ENCODE measurements around the gene CLIC6. TPM values are rescaled to one million over a fixed set of nuclear protein-coding genes. Genes with fewer than 3 reads are reported as not detected.

The CLIC6 gene
- total and polyA plus RNA-seq, 9 of the 15 experiments (the other 6 are each of a cell fraction or from before 2014, with no cell fraction given), result not detected

DNA sequence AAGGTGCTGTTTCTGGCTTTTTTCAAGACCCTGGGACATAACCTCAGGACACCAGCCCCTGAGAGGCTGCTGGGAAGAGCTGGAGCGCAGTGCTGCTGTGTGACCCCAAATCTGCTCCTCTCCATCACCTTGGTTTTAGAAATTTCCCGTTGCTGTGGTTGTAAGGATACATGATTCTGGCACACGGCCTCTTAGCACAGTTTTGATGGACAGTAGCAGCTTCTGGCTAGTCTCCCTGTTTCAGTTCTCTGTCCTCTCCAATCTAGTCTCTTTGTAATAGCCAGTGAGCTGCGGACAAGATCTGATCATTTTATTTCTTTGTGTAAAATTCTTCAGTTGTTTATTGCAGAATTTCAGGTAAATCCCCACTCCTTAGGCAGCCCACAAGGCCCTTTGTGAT, 3.1 kb downstream of the CLIC6 start:
- no peak for FAIRE-seq
- H3K9me1 ChIP-seq (ENCODE audit: control insufficient read depth, insufficient read depth, low read length), result no peaks in the 10 kb centered on the region
- H3K4me2 ChIP-seq (ENCODE audit: insufficient read depth, low read length), result no peak overlapping the region
- POLR2A ChIA-PET, result interaction anchor here (0.6 kb wide), 1 partner anchor 1301 kb away, joined by 3 read pairs; no protein-coding TSS in a partner anchor
- H3K27me3 ChIP-seq (ENCODE audit: control insufficient read depth in 2 of 2, insufficient read depth in 2 of 2, low read length in 2 of 2), result peaks cover 48 to 60% of the 10 kb centered on the region in 2 experiments; a peak in 4 of 5 replicates
- H3K27ac ChIP-seq (ENCODE audit: extremely low read depth, low read depth, low read length), result no peak overlapping the region
- intact Hi-C loops (cut with micrococcal nuclease) (no loop called here), in situ Hi-C loops (cut with MboI) (no loop called here)
- 3% methylated on average over 4 of the region's 4 CpGs for WGBS (ENCODE audit: insufficient coverage, low coverage, missing lambda C conversion rate)
- no peak overlapping the region for H3K4me3 ChIP-seq
- H3K4me1 ChIP-seq (replicated peaks in 1 of 2; ENCODE audit: control insufficient read depth in 2 of 2, insufficient read depth in 2 of 2, low read length in 2 of 2), result peaks cover 0 to 16% of the 10 kb centered on the region in 2 experiments; a peak in 1 of 5 replicates
- BruUV-seq (replicated peaks), result no TSS peak
- CTCF ChIA-PET (ENCODE audit: low intra/inter-chr PET ratio), result no interaction called here
- no peak for DNase-seq (ENCODE audit: extremely low read depth in 1 of 4, low spot score in 3 of 4)
- no peak overlapping the region for H2AFZ ChIP-seq (ENCODE audit: low read depth, low read length)
- no peaks in the 10 kb centered on the region for H4K20me1 ChIP-seq (replicated peaks; ENCODE audit: control insufficient read depth, insufficient read depth, low read length)
- no peaks in the 10 kb centered on the region for H3K79me2 ChIP-seq (ENCODE audit: control insufficient read depth, insufficient read depth, low read length)
- H3K9me3 ChIP-seq (replicated peaks; ENCODE audit: control insufficient read depth, insufficient read depth, low read depth, low read length), result no peaks in the 10 kb centered on the region
- H3K36me3 ChIP-seq (ENCODE audit: control insufficient read depth, insufficient read depth, low read length), result no peaks in the 10 kb centered on the region
- ATAC-seq, result no peak
- no peak overlapping the region for H3K9ac ChIP-seq (ENCODE audit: insufficient read depth in 1 of 2, low read depth in 2 of 2, low read length in 2 of 2)
- no peak for TF ChIP-seq ZBTB5 (IDR thresholded peaks at IDR 0.05)
- TF ChIP-seq, protein P1, sequence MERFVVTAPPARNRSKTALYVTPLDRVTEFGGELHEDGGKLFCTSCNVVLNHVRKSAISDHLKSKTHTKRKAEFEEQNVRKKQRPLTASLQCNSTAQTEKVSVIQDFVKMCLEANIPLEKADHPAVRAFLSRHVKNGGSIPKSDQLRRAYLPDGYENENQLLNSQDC (CRISPR knock-in tag; IDR thresholded peaks at IDR 0.05), result no peak
- no peak for TF ChIP-seq KLF1 (tag; IDR thresholded peaks at IDR 0.05)
- no peak for TF ChIP-seq BHLHE40 (IDR thresholded peaks at IDR 0.05; ENCODE audit: low read length)
- TF ChIP-seq POLR3G (IDR thresholded peaks at IDR 0.05; ENCODE audit: extremely low read depth, insufficient read length, insufficient replicate concordance), result no peak
- TF ChIP-seq HDGF (IDR thresholded peaks at IDR 0.05), result no peak
- TF ChIP-seq BCL6 (CRISPR knock-in tag; IDR thresholded peaks at IDR 0.05), result no peak
- no peak for TF ChIP-seq C11orf30 (IDR thresholded peaks at IDR 0.05; ENCODE audit: low read depth)
- TF ChIP-seq CBX1 (IDR thresholded peaks at IDR 0.05; ENCODE audit: low read depth), result no peak
- TF ChIP-seq GABPB1 (CRISPR knock-in tag; IDR thresholded peaks at IDR 0.05), result no peak
- no peak for TF ChIP-seq ZNF507 (tag; conservative IDR thresholded peaks at IDR 0.05)
- TF ChIP-seq STAG1 (CRISPR knock-in tag; IDR thresholded peaks at IDR 0.05; ENCODE audit: borderline replicate concordance), result no peak
- no peak for TF ChIP-seq PML (IDR thresholded peaks at IDR 0.05; ENCODE audit: low read length)
- TF ChIP-seq, protein P2, sequence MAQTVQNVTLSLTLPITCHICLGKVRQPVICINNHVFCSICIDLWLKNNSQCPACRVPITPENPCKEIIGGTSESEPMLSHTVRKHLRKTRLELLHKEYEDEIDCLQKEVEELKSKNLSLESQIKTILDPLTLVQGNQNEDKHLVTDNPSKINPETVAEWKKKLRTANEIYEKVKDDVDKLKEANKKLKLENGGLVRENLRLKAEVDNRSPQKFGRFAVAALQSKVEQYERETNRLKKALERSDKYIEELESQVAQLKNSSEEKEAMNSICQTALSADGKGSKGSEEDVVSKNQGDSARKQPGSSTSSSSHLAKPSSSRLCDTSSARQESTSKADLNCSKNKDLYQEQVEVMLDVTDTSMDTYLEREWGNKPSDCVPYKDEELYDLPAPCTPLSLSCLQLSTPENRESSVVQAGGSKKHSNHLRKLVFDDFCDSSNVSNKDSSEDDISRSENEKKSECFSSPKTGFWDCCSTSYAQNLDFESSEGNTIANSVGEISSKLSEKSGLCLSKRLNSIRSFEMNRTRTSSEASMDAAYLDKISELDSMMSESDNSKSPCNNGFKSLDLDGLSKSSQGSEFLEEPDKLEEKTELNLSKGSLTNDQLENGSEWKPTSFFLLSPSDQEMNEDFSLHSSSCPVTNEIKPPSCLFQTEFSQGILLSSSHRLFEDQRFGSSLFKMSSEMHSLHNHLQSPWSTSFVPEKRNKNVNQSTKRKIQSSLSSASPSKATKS (CRISPR knock-in tag; IDR thresholded peaks at IDR 0.05), result no peak
- TF ChIP-seq, protein P3, sequence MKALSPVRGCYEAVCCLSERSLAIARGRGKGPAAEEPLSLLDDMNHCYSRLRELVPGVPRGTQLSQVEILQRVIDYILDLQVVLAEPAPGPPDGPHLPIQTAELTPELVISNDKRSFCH (CRISPR knock-in tag; IDR thresholded peaks at IDR 0.05), result no peak
- TF ChIP-seq, protein P3 (tag; IDR thresholded peaks at IDR 0.05), result no peak
- TF ChIP-seq SAFB2 (IDR thresholded peaks at IDR 0.05; ENCODE audit: borderline replicate concordance, low read depth, low read length, severe bottlenecking), result no peak
- TF ChIP-seq, protein P4, sequence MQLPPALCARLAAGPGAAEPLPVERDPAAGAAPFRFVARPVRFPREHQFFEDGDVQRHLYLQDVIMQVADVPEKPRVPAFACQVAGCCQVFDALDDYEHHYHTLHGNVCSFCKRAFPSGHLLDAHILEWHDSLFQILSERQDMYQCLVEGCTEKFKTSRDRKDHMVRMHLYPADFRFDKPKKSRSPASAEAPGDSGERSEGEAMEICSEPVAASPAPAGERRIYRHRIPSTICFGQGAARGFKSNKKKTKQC (CRISPR knock-in tag; IDR thresholded peaks at IDR 0.05), result no peak
- no peak for TF ChIP-seq SAFB (IDR thresholded peaks at IDR 0.05; ENCODE audit: borderline replicate concordance, low read depth, low read length)
- no peak for TF ChIP-seq ZNF3 (CRISPR knock-in tag; IDR thresholded peaks at IDR 0.05)
